Keratinocyte (primary cell): ENCODE data around the gene IPO11. TPM values are rescaled to one million over a fixed set of nuclear protein-coding genes. Genes with fewer than 3 reads are reported as not detected.
"Not testable (repeated sequence)": the region's sequence is repeated elsewhere in the genome, so short reads cannot be mapped to it uniquely, and the experiment has no call there.

ENCODE experiments used
- DNase-seq: peaks from one replicate; pipeline ENCODE4 v3.0.0-alpha.2; 2011; ENCODE audit warnings: low read depth, missing footprints, low spot score
- FAIRE-seq: peaks from 2 replicates; lab custom pipeline; 2011; peaks lifted over from hg19 to GRCh38; lab: Jason Lieb, UNC
- H2AFZ ChIP-seq: 2 replicates; pipeline ENCODE4 v1.6.0; 2012; ENCODE audit warnings: low read length, control low read depth, inconsistent platforms; ENCODE audit not compliant: control insufficient read depth
- H3K27ac ChIP-seq: 2 replicates; pipeline ENCODE4 v1.5.1; 2011; ENCODE audit warnings: low read length; ENCODE audit not compliant: control insufficient read depth, insufficient read depth
- H3K27me3 ChIP-seq: 3 replicates; pipeline ENCODE4 v1.6.0; 2011; ENCODE audit warnings: low read length; ENCODE audit not compliant: control insufficient read depth, insufficient read depth; ENCODE audit errors: extremely low read depth
- H3K36me3 ChIP-seq, 2 experiments: 2 replicates in 1 of 2; 3 replicates in 1 of 2; pipeline ENCODE4 v1.5.1; 2011; ENCODE audit warnings: low read length in 2 of 2, mild to moderate bottlenecking in 1 of 2; ENCODE audit not compliant: control insufficient read depth in 2 of 2, insufficient read depth in 2 of 2; ENCODE audit errors: extremely low read depth in 1 of 2
- H3K4me1 ChIP-seq: 3 replicates; pipeline ENCODE4 v1.5.1; 2011; ENCODE audit warnings: low read length; ENCODE audit not compliant: control insufficient read depth, insufficient read depth; ENCODE audit errors: extremely low read depth
- H3K4me2 ChIP-seq: 3 replicates; pipeline ENCODE4 v1.6.0; 2011; ENCODE audit warnings: low read depth, low read length; ENCODE audit not compliant: control insufficient read depth, insufficient read depth; ENCODE audit errors: extremely low read depth
- H3K4me3 ChIP-seq, 3 experiments: fragments of 200-600 bp in 1 of 3; sonication (generic) in 1 of 3; 2 replicates in 2 of 3; 3 replicates in 1 of 3; pipeline ENCODE4 v1.5.1; 2011 to 2016; ENCODE audit warnings: low read length in 3 of 3, mild to moderate bottlenecking in 3 of 3, control low read depth in 2 of 3, inconsistent platforms in 1 of 3, low read depth in 1 of 3, mixed read lengths in 1 of 3, mixed run types in 1 of 3, moderate library complexity in 1 of 3; ENCODE audit not compliant: control insufficient read depth in 2 of 3, insufficient read depth in 2 of 3; ENCODE audit errors: extremely low read depth in 1 of 3
- H3K79me2 ChIP-seq: 2 replicates; pipeline ENCODE4 v1.6.0; 2012; ENCODE audit warnings: low read length; ENCODE audit not compliant: control insufficient read depth, insufficient read depth
- H3K9ac ChIP-seq: 3 replicates; pipeline ENCODE4 v1.6.0; 2011; ENCODE audit warnings: low read length; ENCODE audit not compliant: control insufficient read depth, insufficient read depth; ENCODE audit errors: extremely low read depth
- H3K9me1 ChIP-seq: 3 replicates; pipeline ENCODE4 v1.6.0; 2011; ENCODE audit warnings: low read length; ENCODE audit not compliant: control insufficient read depth, insufficient read depth; ENCODE audit errors: extremely low read depth
- H3K9me3 ChIP-seq: 2 replicates; pipeline ENCODE4 v1.5.1; 2012; ENCODE audit warnings: low read depth, low read length; ENCODE audit not compliant: control insufficient read depth
- H4K20me1 ChIP-seq: 3 replicates; pipeline ENCODE4 v1.6.0; 2011; ENCODE audit warnings: low read length; ENCODE audit not compliant: control insufficient read depth, insufficient read depth; ENCODE audit errors: extremely low read depth
- EZH2 ChIP-seq: IDR thresholded peaks from one replicate; pipeline ENCODE4 v1.6.1; 2012; ENCODE audit warnings: inconsistent platforms, mild to moderate bottlenecking, low read length, moderate library complexity
- dilution Hi-C: fragments of 300-500 bp; cut with MboI; formaldehyde crosslinking; loops from one replicate; pipeline ENCODE4 v1.7.0; 2020; ENCODE audit warnings: low sequenced_read_pairs; ENCODE audit not compliant: extremely low pct_ligation_motif_present
- polyA plus RNA-seq, 5 experiments: library from polyadenylated mRNA; depleted of rRNA in 3 of 5; stranded (reverse) in 3 of 5; stranded (forward) in 1 of 5; unstranded in 1 of 5; fragments of >200 nt; gene quantifications; 1 replicate in 1 of 5; 2 replicates in 3 of 5; 3 replicates in 1 of 5; pipeline versions ENCODE4 v1.2.1 to v1.2.3, GENCODE V29; 2011 to 2012; ENCODE audit warnings: missing spikeins in 2 of 5, low read depth in 1 of 5, low replicate concordance in 1 of 5
- TF ChIP-seq, protein P1 (sequence below), 3 experiments: IDR thresholded peaks in 1 of 3; conservative IDR thresholded peaks in 1 of 3; optimal IDR thresholded peaks in 1 of 3; 2 replicates in 2 of 3; 3 replicates in 1 of 3; pipeline versions ENCODE3 to v1.5.1; 2011; ENCODE audit warnings: low read length in 3 of 3, mild to moderate bottlenecking in 3 of 3, moderate library complexity in 2 of 3, control low read depth in 1 of 3, inconsistent platforms in 1 of 3; ENCODE audit not compliant: insufficient read depth in 2 of 3; ENCODE audit errors: extremely low read depth in 1 of 3

IPO11 gene
- polyA plus RNA-seq, 1 donor (not counting 4 experiments of a cell fraction or from before 2014, with no cell fraction given): 34.7 TPM

DNA sequence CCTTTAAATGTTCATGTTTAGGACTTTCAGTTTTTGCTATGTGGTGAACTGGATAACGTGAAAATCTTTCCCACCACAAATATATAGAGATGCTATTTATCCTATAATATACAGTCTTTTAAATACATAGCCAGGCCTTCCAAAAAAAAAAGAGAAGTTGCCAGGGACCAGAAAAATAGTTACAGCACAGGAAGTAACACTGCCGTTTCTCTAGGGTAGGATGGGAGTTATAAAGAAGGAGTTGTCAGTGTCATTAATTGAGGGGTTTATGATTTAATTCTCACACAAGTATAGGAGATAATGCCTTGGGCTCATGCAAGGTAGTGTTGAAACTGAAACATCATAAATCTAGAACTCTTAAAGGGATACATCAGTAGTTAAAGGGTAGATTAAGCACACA is 250.0 kb downstream of the IPO11 start:
- FAIRE-seq: no peak
- no peak overlapping the region for H2AFZ ChIP-seq

DNA sequence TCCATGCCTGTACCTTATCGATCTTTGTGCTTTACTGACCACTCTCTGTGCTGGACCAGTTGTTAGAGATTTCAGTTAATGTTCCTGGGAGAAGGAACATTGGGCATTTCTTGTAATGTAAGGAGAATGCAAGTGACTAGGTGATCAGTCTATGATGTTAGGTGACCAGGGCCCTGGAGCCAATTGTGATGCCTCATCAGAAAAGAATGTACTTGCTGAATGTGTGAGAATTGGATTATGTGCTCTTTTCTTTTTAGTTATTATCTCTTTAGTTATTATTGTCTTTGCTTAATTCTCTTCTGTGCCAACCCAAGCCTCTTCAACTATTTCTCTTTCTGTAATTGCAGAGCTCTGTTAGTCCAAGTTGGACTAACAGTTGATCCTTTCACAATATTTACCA is 258.9 kb downstream of the IPO11 start:
- Histone ChIP-seq H3K79me2 (no peaks in the 10 kb centered on the region), H3K9ac (no peak overlapping the region), H3K36me3 (no peaks in the 10 kb centered on the region), H3K4me3 (no peak overlapping the region), H3K9me3 (no peaks in the 10 kb centered on the region), H3K4me1 (no peaks in the 10 kb centered on the region), H2AFZ (no peak overlapping the region), H3K27me3 (no peaks in the 10 kb centered on the region), H3K4me2 (no peak overlapping the region), H4K20me1 (no peaks in the 10 kb centered on the region), H3K9me1 (no peaks in the 10 kb centered on the region), H3K27ac (no peak overlapping the region)
- TF ChIP-seq, protein P1, sequence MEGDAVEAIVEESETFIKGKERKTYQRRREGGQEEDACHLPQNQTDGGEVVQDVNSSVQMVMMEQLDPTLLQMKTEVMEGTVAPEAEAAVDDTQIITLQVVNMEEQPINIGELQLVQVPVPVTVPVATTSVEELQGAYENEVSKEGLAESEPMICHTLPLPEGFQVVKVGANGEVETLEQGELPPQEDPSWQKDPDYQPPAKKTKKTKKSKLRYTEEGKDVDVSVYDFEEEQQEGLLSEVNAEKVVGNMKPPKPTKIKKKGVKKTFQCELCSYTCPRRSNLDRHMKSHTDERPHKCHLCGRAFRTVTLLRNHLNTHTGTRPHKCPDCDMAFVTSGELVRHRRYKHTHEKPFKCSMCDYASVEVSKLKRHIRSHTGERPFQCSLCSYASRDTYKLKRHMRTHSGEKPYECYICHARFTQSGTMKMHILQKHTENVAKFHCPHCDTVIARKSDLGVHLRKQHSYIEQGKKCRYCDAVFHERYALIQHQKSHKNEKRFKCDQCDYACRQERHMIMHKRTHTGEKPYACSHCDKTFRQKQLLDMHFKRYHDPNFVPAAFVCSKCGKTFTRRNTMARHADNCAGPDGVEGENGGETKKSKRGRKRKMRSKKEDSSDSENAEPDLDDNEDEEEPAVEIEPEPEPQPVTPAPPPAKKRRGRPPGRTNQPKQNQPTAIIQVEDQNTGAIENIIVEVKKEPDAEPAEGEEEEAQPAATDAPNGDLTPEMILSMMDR (optimal IDR thresholded peaks at IDR 0.05 in 1 of 3, IDR thresholded peaks at IDR 0.05 in 1 of 3, conservative IDR thresholded peaks at IDR 0.05 in 1 of 3; ENCODE audit: extremely low read depth in 1 of 3, insufficient read depth in 2 of 3, low read length in 3 of 3): no peak
- no peak for TF ChIP-seq EZH2
- dilution Hi-C loops: no loop called here
- no peak for DNase-seq
- FAIRE-seq: no peak

More for the DNA sequence above, 250.0 kb downstream of the IPO11 start:
- no peak for TF ChIP-seq EZH2
- TF ChIP-seq, protein P1 (optimal IDR thresholded peaks at IDR 0.05 in 1 of 3, IDR thresholded peaks at IDR 0.05 in 1 of 3, conservative IDR thresholded peaks at IDR 0.05 in 1 of 3; ENCODE audit: extremely low read depth in 1 of 3, insufficient read depth in 2 of 3, low read length in 3 of 3): no peak
- no peaks in the 10 kb centered on the region for H3K9me3 ChIP-seq
- no peaks in the 10 kb centered on the region for H3K9me1 ChIP-seq
- H3K79me2 ChIP-seq: no peaks in the 10 kb centered on the region
- H3K4me2 ChIP-seq: no peak overlapping the region
- dilution Hi-C loops: no loop called here
- no peaks in the 10 kb centered on the region for H3K36me3 ChIP-seq
- H3K9ac ChIP-seq: no peak overlapping the region
- H3K4me3 ChIP-seq: no peak overlapping the region
- H4K20me1 ChIP-seq: no peaks in the 10 kb centered on the region
- H3K27ac ChIP-seq: no peak overlapping the region
- DNase-seq: no peak
- no peaks in the 10 kb centered on the region for H3K27me3 ChIP-seq
- H3K4me1 ChIP-seq: no peaks in the 10 kb centered on the region

DNA sequence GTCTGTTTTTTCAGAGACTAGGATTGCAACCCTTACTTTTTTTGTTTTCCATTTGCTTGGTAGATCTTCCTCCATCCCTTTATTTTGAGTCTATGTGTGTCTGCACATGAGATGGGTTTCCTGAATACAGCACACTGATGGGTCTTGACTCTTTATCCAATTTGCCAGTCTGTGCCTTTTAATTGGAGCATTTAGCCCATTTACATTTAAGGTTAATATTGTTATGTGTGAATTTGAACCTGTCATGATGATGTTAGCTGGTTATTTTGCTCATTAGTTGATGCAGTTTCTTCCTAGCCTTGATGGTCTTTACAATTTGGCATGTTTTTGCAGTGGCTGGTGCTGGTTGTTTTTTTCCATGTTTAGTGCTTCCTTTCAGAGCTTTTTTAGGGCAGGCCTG is 264.0 kb downstream of the IPO11 start:
- H3K4me3 ChIP-seq, H4K20me1 ChIP-seq, H2AFZ ChIP-seq, FAIRE-seq, H3K4me2 ChIP-seq, H3K79me2 ChIP-seq, H3K27me3 ChIP-seq, H3K9ac ChIP-seq, dilution Hi-C loops, H3K27ac ChIP-seq, H3K36me3 ChIP-seq, H3K9me3 ChIP-seq, H3K4me1 ChIP-seq, H3K9me1 ChIP-seq, DNase-seq: not testable (repeated sequence)
